Fibroblast of upper back skin (primary cell): Measurements from ENCODE around the gene CACTIN.
"Not testable (repeated sequence)": the region's sequence is repeated elsewhere in the genome, so short reads cannot be mapped to it uniquely, and the experiment has no call there.

Experiments used
- DNase-seq: peaks from one replicate; pipeline ENCODE4 v3.0.0-alpha.2; 2013

CACTIN gene

DNA sequence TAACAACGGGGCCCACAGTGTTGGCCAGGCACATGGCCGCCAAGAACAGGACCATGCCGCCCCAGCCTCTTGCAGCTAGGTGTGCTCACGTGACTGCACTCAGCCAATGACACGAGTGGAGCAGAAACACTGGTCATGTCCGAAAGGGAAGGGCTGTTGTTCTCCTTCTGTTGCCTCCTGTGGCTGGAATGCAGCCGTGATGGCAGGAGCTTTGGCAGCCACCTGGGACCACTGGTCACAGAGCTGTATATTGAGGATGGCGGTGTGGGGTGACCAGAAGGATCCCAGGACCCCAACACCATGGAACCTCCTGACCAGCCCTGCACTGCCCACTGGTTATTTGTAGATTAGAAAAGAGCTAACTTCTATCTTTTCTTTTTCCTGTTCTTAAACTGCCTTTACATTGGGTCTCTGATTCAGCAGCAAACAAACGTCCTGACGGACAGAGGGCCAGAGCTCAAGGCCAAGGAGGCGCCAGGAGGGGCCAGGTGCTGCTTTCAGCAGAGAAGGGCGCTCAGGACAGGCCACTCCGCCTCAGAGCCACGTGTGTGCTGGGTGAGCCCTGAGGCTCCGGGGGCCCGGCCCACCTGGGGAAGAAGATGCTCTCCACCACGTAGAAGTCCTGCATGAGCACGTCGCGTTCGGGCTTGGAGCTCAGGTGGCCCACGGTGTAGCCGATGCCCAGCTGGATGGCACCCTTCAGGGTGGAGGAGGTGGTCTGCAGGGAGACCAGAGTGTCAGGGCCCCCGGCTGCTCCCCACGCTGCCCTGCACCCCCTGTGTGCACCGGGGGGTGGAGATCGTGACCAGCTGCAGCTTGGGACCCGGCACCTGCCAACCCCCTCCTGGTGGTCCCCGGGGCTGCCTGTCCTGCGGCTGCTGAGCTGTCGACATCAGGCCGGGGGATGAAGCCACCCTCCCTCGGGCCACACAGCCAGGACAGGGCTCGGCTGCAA, 35.0 kb upstream of the CACTIN start:
- no peak for DNase-seq

DNA sequence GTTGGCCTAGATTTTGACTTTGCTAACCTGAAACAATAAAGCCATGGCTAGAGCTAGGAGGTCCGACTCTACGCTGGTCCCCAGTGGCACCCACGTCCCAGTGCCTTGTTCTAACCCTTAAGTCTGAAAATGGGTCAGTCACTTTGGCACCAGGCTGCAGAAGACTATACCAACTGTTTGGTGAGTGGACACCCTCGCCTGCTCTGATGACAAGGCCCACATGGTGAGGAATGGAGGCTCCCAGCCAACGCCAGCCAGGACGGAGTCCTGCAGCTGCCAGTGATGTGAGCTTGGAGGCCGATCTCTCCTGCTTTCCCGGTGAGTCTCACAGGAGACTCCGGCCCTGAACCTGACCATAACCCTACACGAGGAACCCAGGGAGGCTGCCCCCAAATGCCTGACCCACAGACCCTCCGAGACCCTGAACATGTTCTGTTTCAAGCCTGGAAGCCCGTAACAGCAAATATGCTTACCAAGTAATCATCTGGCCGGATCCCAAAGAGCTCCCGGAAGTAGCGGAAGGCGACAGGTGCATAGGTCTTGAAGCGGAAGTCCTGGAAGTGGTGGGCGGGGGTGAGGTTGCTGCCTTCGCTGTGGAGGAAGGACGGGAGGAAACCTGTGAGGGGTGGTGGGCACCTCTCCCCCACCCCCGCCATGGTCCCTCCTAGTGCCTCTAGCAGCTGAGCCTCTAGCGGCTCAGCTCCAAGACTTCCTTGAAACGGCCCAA, 34.1 kb upstream of the CACTIN start:
- DNase-seq = no peak

DNA sequence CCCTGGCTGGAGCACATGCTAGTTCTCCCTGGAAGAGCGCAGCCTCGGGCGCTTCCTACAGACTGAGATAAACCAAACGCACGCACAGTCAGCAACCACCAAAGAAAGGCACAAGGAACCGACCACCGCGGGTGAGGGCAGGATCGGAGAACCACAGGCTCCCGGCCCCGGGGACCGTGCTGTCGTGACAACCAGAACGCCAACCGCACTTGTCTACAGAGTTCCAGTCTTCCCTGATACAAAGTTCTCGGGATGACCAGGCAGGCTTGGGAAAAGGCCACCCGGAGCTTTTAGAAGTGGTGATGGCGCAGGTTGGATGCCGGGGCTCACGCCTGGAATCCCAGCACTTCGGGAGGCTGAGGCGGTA, 33.1 kb upstream of the CACTIN start:
- DNase-seq = no peak

DNA sequence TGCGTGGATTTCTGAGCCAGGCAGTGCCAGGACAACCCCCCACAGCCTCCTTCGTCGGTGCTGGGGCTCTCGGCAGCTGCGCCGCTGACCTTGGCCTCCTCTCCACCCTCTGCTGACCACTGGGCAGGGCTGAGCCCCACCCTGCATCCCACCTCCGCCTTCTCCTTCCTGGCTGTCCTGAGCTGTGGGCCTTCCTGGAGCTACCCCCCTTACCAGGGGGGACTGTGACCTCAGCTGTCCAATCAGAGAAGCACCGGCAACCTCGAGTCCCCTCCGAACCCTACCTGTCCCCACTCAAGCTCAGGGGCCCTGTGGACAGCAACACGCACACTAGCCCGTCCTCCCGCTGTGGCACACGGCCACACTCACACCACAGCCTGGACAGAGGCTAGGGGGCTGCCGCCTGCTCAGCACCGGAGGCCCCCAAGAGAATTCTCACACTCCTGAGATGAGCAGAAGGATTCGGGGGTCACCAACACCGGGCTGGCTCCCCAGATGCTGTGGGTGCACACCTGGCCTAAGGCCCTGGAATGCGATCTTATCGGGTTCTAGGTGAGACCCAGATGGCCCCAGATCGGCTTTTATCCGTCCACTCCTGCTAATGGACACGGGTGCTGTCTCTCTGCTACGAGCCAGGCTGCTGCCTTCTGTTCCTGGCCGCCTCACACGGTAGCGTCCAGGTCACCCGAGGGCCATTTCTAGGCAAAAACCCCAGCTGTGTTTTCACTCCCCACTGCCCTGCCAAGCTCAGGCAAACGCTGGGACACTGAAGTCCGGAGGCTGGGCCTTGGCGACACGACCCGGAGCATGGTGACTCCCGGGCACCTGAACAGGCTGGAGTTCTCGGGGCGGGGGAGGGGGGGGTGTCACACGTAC, 32.5 kb upstream of the CACTIN start:
- no peak for DNase-seq

DNA sequence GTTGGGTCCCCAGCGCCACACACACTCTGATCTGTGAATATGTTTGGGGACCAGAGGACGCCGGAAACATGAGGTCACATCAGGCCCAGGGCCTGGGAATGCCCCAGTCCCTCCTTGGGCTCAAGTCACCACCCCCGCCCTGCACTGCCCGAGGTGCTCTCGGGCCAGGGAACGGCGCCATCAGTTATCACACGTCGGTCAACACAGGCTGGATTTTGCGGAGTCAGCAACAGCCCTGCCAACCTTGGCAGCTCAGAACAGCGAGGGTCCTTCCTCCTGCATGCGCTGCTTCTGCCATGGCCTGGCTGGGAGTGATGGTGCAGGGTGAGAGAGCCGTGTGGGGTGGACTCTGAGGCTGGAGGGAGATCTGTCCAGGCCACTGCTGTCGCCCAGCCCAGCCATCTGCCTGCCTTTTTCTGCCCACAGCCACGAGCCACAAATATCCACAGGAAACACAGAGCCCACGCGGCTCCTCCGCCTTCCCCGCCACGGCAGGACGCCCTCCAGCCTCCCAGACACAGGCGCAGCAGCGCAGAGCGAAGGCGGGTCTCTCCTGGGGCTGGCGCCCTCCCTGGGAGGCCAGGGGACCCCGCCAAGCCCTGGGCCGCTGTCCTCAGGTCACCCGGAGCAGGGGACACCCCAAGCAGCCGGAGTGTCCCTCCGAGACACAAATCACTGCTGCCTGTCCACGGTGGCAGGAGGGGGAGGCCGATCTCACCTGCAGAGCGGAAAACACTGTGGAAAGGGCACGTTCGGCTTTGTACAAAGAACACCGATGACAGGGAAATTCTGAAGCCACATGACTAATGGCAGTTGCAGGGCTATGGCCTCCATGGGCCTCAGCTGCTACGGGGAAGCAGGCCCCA, 31.6 kb upstream of the CACTIN start:
- DNase-seq = no peak

DNA sequence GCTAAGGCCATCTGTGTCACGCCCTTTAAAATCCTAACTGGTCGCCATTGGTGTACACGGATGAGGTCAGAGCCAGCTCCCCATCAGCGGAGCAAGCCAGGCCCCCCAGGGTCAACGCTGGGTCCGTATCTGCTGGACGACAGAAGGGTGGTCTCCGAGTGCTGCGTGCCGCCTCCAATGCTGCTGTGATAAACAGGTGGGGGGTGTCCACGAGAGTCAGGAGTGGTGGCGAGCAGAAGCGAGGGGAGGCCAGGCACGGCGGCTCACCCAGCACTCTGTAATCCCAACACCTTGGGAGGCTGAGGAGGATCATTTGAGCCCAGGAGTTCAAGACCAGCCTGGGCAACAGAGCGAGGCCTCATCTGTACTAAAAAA, 30.8 kb upstream of the CACTIN start:
- DNase-seq = no peak

DNA sequence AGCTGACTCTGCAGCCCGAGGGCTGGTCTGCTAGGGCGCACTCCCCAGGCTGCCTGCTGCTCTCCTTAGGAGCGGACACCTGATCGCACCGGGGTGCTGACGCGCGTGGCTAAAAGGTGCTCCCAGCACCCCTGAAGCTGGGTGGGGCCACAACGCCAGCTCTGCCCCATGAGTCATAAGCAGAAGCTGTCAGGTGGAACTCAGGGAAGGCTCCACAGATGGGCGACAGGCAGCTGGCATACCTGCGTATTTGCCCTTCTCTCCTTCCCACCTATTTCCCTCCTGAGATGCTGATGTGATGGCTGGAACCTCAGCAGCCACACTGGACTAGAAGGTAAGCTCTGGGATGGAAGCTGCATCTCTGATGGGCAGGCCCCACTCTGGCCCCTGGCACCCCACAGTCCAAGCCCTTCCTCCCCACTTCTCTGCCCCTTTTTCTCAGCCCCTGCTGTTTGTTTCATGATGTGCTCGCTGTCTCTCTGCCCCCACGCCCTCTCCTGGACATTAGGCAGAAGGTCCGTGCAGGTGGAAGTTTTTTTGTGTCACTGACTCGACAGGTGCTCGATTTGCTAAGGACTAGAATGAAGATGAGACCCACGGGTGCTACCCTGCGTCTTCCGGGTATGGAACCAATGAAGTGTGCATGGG, 30.3 kb upstream of the CACTIN start:
- no peak for DNase-seq

DNA sequence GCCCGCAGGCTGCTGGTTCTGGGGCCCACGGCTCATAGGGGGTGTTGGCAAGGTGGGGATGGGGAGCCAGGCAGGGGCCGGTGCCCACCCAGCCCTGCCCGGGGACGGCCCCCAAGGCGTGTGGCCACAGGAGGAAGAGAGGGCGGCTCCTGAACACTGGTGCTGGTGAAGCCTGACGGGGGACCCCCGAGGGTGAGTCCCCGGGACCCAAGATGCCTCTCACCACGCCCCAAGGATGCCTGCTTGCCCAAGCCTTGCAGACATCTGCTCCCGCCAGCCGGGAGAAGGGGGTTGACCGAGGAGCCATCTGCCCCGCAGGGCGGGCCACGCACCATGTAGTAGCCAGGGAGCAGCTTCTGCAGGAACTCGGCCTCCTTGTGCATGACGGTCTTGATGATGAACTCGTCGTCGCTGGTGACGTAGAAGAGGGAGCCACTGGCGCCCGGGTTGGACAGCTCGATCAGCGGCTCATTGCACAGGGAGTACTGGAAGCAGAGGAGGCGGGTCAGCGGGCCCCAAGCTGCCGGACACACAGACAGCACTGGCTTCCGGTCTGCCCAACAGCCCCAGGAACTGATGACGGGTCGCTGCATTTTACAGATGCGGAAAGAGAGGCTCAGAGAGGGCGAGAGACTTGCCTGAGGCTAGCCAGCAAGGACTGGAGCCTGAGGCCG, 29.6 kb upstream of the CACTIN start:
- DNase-seq = peak; percentile 37

DNA sequence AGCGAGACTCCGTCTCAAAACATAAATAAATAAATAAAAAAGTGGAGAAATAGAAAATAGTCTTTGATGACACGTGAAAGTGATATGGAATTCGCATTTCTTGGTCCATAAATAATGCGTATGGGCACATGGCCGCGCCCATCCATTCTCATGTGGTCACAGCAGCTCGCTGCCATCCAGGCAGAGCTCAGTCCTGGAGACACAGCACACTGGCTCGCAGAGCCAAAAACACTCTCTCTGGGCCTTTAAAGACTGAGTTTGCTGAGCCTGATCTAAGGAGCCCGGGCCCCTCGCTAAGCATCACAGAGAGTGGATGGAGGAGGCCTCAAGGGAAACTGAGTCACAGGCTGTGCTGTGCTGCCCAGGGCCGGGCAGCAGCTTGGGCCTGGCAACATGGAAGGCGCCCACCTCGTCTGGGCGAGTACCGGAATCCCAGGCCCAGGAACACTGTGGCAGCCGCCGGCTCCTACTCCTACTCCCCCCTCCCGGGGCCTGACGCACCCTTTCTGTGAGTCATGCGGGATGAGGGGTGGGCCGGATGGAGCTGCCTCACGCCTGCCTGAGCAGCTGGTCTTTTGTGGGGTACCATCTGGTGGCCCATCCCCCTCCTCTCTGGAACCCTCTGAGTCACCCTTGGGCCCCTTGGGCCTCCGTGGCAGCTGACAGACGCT, 28.9 kb upstream of the CACTIN start:
- DNase-seq = peak; percentile 96

DNA sequence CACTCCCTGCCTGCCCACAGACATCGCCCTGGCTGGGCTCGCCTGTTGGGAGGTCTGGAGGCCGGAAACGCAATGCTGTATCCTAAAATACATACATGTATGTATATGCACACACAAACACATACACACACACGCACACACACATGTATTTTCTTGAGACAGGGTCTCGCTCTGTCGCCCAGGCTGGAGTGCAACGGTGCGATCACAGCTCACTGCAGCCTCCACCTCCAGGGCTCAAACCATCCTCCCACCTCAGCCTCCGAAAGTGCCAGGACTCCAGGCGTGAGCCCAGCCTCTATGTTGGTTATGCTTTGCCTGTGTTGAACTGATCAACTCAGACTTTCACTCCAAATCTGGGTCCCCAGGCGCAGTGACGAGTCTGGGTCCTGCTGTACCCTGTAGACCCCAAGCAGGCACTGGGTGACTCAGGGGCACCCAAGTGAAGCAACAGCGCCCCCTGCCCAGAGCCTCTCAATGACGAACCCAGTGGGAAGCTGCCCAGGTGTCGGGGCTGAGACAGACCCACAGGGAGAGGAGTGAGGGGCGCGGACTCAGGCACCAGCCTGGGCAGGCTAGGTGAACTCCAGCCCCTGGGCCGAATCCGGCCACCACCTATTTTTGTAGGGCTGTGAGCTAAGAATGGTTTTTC, 27.4 kb upstream of the CACTIN start:
- DNase-seq = no peak

DNA sequence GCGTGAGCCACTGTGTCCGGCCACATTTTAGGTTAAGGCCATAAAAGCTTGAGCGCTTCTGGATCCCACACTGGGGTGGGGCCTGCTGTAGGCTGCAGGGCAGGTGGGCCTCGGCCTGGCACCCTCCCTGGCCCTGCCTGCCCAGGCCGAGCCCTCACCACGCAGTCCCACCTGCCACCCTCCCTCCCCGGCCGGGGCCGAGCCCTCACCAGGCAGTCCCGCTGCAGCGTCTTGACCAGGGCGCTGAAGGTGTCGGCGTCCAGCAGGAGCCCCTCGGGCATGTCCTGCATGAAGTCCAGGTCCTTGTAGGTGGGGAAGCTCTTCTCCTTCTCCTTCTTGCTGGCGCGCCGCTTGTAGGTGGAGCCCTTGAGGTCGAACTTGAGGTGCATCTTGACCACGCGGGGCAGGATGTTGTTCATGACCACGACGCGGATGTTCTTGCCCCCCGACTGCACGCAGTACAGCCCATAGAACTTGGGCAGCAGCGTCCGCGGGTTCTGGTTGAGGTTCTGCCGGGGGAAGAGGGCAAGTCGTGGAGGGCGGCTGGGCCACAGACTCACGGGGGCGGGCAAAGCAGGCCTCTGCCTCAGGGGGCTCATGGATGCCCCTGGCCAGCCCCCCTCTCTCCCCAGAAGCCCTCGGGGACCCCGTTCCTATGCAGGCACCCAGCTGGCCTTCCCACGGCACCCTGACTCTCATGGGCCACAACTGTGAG, 26.6 kb upstream of the CACTIN start:
- no peak for DNase-seq

DNA sequence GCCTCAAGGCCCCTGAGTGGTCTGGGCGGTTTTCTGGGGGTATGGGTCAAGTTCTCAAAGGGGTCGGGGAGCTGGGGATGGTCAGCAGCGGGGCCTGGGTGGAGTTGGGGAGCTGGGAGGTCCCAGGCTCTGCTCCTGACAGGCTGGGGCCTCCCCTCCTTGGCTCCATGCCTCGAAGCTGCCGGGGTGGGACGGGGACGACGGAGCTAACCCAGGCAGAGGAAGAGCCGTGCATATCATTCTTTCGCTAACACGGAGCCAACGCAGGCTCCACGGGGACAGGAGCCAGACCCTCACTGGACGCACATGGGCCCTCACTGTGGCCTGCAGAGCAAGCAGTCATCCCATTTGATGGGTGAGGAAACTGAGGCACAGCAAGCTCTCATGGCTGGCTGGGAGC, 25.8 kb upstream of the CACTIN start:
- DNase-seq = no peak

DNA sequence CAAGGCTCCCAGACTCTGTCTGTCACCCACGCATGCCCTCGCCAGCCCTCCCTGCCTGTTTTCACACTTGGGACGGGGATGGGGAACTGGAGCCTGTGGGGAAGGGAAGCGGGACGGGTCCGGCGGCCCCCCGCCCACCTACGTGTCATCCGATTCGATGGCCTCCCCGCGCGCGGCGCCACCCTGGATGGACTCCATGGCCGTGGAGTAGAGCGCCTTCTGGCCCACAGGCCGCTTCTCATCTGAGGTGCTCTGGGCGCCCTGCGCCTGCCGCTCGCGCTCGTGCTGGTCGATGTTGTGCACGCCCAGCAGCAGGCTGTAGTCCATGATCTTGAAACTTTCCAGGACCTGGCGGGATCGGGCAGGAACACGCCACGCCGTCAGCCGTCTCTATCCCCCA, 25.1 kb upstream of the CACTIN start:
- no peak for DNase-seq

DNA sequence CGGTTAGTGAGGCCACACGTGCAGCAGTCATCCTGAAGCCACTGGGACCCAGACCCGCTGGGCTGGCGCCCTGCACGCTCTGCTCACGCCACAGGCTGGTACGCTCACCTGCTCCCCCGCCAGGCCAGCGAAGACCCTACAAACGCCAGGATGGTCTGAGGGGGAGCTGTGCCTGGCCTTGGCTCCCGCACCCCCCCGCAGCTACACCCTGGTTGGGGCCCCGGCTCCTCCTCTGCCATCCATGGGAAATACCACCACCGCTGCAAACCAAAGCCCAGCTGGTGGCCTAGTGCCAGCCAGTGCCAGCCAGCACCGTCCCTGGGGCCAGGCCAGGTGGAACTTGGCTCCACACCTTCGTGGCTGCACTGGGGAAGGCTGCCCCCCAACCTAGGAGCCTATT, 23.3 kb upstream of the CACTIN start:
- DNase-seq = no peak

DNA sequence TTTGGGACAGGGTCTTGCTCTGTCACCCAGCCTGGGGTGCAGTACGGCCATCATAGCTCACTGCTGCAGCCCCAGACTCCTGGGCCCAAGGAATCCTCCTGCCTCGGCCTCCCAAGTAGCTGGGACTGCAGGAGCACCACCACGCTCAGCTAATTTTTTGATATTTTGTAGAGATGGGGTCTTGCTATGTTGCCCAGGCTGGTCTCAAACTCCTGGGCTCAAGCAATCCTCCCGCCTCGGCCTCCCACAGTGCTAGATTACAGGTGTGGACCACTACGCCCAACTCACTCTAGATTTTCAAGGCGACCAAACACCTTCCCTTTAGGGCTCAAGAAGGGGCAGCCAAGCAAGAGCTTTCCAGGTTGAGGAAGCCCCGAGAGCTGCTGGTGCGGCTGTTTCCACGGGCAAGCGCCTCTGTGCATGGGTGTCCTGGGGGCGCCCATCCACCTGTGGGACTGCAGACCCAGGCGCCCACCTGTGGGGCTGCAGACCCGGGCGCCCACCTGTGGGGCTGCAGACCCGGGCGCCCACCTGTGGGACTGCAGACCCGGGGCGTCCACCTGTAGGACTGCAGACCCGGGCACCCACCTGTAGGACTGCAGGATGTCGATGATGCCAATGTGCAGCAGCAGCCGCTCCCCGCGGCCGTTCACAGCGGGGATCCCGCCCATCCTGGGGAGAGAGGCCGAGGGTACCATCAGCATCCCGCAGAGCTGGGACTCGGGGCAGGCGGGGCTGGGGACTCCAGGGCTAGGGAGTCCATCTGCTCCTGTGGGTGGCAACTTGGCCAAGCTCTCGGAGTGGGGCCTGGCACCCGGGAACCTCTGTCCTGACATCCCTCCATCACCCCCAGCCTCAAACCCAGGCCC, 21.7 kb upstream of the CACTIN start:
- DNase-seq = no peak

DNA sequence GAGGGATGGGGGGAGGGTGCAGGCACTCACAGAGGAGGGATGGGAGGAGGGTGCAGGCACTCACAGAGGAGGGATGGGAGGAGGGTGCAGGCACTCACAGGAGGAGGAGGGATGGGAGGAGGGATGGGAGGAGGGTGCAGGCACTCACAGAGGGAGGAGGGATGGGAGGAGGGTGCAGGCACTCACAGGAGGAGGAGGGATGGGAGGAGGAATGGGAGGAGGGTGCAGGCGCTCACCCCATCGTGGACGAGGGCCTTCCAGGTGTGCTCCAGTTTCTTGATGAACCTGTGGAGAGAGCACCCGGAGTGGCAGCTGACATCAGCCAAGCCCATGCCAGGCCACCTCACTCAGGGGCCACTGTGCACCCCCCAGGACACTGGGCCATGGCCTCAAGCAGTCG, 20.5 kb upstream of the CACTIN start:
- DNase-seq = not testable (repeated sequence)

DNA sequence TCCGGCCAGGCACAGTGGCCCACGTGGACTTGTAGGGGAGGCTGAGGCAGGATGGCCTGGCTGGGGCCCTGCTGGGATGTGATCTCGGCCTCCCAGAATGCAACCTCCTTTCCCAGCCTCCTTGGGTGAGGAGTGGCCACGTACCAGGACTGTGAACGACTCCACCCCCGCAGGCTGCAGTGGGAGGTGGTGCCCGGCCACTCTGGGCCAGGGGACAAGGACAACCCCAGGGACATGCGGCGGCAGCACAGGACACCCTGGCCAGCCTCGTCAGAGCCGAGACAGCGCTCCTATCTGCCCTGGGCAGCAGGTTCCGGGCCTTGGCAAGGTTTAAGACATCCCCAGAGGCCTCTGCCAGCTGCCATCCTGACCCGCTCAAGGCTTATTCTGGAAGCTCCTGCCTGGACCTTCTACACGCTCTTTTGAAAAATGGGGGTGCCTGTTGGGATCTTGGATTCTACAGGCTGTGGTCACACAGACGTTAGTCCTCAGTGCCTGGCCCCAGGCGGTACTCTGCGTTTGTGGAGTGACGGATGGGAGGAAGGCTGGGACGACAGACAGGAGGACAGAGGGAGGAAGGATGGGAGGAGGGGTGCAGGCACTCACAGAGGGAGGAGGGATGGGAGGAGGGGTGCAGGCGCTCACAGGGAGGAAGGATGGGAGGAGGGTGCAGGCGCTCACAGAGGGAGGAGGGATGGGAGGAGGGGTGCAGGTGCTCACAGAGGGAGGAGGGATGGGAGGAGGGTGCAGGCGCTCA, 19.9 kb upstream of the CACTIN start:
- no peak for DNase-seq

DNA sequence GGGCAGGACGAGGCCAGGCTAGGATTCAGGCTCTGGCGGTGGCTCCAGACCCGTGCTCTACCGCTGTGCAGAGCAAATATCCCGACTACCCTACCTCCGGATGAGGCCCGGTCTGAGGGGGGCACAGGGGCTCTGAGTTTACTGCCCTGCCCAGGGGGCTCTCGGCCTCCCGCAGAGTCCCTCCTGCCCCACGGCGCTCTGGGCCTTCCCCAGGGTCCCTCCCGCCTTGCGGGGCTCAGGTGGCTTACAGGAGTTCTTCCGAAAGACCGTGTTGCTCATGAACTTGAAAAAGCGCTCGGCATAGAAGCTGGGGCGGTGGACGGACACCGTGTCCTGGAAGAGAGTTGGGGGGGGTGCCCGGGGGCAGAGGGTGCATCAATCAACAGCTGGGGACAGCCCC, 19.1 kb upstream of the CACTIN start:
- no peak for DNase-seq
